ENCODE measurements around the gene PMPCA.

PMPCA gene

GRCh38 chr9:136436055-136436634 lies 25.7 kb downstream of the PMPCA start:
- no peak for DNase-seq (ENCODE audit: low spot score)

GRCh38 chr9:136437430-136437829 lies 27.0 kb downstream of the PMPCA start:
- peak; percentile 70 for DNase-seq (ENCODE audit: low spot score)

GRCh38 chr9:136437839-136438547 lies 27.5 kb downstream of the PMPCA start:
- DNase-seq (ENCODE audit: low spot score), result no peak

- peak; percentile 63 for DNase-seq (ENCODE audit: low spot score)
Measured at GRCh38 chr9:136438548-136439480, 28.4 kb downstream of the PMPCA start.

- peak; percentile 98 for DNase-seq (ENCODE audit: low spot score)
Measured at GRCh38 chr9:136439481-136440408, 29.3 kb downstream of the PMPCA start, which contains the start of gene INPP5E. Gene INPP5E (minus strand): TSS chr9:136439845. CDS start chr9:136439419, 426 bp downstream.

- no peak for DNase-seq (ENCODE audit: low spot score)
Measured at GRCh38 chr9:136441191-136441680, 30.8 kb downstream of the PMPCA start.

GRCh38 chr9:136441681-136442245 lies 31.3 kb downstream of the PMPCA start:
- no peak for DNase-seq (ENCODE audit: low spot score)

- no peak for DNase-seq (ENCODE audit: low spot score)
Measured at GRCh38 chr9:136442265-136442664, 31.8 kb downstream of the PMPCA start.

GRCh38 chr9:136443087-136443486 lies 32.6 kb downstream of the PMPCA start:
- DNase-seq (ENCODE audit: low spot score), result no peak

- DNase-seq (ENCODE audit: low spot score), result no peak
Measured at GRCh38 chr9:136443687-136444086, 33.2 kb downstream of the PMPCA start.

- no peak for DNase-seq (ENCODE audit: low spot score)
Measured at GRCh38 chr9:136444102-136444501, 33.6 kb downstream of the PMPCA start.

GRCh38 chr9:136445799-136446198 lies 35.3 kb downstream of the PMPCA start:
- DNase-seq (ENCODE audit: low spot score), result no peak

GRCh38 chr9:136447173-136447778 lies 36.8 kb downstream of the PMPCA start:
- DNase-seq (ENCODE audit: low spot score), result no peak

GRCh38 chr9:136448655-136449054 lies 38.2 kb downstream of the PMPCA start:
- no peak for DNase-seq (ENCODE audit: low spot score)

GRCh38 chr9:136451221-136451877 lies 40.9 kb downstream of the PMPCA start:
- DNase-seq (ENCODE audit: low spot score), result no peak

GRCh38 chr9:136453326-136453725 lies 42.9 kb downstream of the PMPCA start:
- DNase-seq (ENCODE audit: low spot score), result no peak

GRCh38 chr9:136454026-136454796 lies 43.8 kb downstream of the PMPCA start:
- no peak for DNase-seq (ENCODE audit: low spot score)

GRCh38 chr9:136455043-136456002 lies 44.9 kb downstream of the PMPCA start:
- no peak for DNase-seq (ENCODE audit: low spot score)
